ENCODE data around the gene BTBD9.
"Not testable (repeated sequence)": the region's sequence is repeated elsewhere in the genome, so short reads cannot be mapped to it uniquely, and the experiment has no call there.

Gene BTBD9

DNA sequence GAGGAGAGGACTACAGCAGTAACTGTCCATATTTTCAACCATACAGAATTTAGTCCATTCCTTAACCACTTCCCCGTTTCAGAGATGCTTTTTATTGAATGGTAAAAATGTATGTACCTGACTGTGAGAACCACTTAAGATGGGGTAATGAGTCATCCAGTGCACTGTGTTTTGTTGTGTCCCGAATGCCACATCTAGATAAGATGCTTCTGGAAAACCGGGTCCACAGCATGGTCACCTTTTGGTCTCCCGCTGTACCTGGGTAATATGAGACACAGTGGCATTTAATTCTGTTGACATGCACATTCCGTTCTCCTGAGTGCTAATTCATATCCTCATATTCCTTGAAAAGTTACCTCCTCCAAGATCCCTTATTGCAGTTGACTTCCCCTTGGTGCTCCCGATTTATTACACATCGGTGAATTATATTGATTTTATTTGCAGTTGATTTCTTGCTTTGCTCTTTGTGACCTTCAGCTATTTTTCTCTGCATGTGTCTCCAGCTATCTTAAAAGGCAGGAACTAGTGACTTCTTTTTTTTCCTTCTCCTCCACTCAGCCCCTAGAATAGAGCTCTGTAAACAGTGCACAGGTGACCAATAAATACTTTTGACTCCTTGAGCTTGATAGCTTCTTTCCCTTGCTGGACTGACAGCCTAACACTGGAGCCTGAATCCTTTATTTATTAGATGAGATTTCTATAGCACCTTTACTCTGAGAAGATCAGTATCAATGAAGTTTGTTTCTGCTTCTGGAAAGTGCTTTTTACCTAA lies 505.6 kb downstream of the BTBD9 start:
- no peak for DNase-seq

DNA sequence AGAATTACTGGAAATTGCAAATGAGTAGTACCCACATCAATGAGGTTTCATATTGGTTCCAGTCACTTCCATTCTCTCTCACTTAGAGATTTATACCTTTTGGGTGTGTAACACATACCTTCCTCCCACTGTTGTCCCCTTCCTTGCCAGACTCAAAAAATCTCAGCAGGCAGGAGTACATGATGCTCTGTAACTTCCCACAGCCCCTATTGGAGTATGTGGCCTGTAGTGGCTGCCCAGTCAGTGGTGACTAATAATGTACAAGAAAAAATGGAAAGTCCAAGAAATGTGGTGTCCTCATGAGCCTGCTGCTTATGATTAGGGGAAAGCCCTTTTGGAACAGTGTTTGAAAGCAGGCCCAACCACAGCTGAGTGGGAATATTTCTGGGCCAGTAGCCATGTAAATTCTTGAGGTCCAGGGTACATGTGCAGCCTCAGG lies 508.2 kb downstream of the BTBD9 start:
- DNase-seq, result no peak

DNA sequence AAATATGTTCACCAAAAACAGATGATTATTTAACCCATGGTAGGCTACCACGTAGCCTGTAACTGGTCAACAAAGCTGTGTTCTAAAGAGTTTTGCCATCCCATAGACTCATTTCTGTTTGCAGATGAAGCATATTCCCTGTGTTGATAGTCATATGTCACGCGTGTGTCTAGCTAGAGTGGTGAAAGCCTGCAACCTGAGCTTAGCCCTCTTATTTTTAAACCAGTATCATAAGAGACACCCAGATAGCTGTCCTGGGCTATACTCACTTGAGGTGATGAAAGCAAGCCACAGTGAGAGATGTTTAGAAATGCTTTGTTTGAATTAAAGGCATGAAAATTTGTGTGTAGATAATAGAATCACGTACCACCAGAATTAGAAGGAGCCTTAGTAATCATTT lies 512.4 kb downstream of the BTBD9 start:
- no peak for DNase-seq

DNA sequence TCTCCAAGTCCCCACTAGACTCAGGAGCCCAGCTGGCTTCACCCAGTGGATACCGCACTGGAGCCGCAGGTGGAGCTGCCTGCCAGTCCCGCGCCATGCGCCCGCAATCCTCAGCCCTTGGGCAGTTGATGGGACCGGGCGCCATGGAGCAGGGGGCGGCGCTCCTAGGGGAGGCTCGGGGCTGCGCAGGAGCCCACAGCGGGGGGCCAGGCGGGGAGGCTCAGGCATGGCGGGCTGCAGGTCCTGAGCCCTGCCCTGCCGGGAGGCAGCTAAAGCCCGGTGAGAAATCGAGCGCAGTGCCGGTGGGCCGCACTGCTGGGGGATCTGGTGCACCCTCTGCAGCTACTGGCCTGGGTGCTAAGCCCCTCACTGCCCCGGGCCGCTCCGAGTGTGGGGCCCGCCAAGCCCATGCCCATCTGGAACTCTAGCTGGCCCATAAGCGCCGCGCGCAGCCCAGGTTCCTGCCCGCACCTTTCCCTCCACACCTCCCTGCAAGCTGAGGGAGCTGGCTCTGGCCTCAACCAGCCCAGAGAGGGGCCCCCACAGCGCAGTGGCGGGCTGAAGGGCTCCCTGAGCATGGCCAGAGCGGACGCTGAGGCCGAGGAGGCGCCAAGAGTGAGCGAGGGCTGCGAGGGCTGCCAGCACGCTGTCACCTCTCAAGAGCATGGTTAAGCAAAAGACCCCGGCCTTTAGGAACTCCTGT lies 515.4 kb downstream of the BTBD9 start:
- DNase-seq, result not testable (repeated sequence)

DNA sequence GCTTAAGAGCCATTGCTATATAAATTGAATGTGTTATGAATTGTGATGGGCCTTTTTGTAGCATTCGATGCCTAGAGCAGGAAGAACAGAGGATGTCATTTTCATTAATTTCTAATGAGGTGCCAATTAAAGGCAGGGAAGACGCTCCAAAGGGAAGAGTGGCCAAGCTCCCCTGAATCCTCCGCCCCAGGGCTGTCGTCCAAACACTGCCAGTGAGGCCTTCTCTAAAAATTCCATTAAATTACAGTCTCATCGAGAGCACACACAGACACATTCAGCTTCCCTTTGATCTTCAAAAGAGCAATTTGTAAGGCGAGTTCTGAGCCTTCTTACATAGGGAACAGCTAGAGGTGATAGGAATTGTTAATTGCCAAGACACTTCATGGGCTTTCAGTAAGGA lies 520.2 kb downstream of the BTBD9 start:
- no peak for DNase-seq

DNA sequence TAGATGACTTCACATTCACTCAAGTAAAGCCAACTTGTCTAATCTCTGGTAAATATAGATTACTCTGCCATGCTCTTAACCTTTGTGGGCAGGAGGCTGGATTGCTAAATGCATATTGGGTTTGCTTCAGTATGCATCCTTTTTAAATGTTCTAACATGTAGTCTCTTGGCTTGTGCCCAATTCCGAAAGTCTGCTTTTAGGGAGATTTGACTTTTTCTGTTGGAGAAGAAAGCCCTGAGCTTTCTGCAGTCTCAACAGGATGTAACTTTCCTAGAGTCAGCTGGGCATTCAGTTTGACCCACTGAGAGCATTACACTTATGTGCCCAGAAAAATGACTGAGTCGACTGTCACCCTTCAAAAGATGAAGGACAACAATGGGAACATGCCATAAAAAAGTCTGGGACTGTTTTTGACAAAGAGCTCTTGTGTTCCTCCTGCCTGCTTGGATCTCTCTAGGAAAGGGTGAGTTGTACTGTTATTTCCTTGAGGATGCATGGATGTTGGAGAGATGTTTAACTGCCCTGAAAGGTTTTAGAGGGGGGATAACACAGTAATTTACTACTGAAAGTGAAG lies 520.9 kb downstream of the BTBD9 start:
- no peak for DNase-seq
